ENCODE results near the gene ROBO4.

GRCh38 chr11:124880958-124881357 lies 16.7 kb downstream of the ROBO4 start:
- TF ChIP-seq, protein P1, sequence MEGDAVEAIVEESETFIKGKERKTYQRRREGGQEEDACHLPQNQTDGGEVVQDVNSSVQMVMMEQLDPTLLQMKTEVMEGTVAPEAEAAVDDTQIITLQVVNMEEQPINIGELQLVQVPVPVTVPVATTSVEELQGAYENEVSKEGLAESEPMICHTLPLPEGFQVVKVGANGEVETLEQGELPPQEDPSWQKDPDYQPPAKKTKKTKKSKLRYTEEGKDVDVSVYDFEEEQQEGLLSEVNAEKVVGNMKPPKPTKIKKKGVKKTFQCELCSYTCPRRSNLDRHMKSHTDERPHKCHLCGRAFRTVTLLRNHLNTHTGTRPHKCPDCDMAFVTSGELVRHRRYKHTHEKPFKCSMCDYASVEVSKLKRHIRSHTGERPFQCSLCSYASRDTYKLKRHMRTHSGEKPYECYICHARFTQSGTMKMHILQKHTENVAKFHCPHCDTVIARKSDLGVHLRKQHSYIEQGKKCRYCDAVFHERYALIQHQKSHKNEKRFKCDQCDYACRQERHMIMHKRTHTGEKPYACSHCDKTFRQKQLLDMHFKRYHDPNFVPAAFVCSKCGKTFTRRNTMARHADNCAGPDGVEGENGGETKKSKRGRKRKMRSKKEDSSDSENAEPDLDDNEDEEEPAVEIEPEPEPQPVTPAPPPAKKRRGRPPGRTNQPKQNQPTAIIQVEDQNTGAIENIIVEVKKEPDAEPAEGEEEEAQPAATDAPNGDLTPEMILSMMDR (IDR thresholded peaks at IDR 0.05; ENCODE audit: low read depth, low read length, poor library complexity, severe bottlenecking): no peak
- no peak for TF ChIP-seq EZH2phosphoT487 (IDR thresholded peaks at IDR 0.05; ENCODE audit: borderline replicate concordance, low read length)
